ENCODE data around the gene PISD. TPM values are rescaled to one million over a fixed set of nuclear protein-coding genes. Genes with fewer than 3 reads are reported as not detected.
A peak's percentile ranks its signal among the peaks of the same experiment; 100 is the strongest.

The PISD gene
- total RNA-seq, 1 experiment from 2014 or later = 36.0 TPM

GRCh38 chr22:31588970-31589675 lies 72.9 kb downstream of the PISD start:
- peak; percentile 67 for ATAC-seq

DNA sequence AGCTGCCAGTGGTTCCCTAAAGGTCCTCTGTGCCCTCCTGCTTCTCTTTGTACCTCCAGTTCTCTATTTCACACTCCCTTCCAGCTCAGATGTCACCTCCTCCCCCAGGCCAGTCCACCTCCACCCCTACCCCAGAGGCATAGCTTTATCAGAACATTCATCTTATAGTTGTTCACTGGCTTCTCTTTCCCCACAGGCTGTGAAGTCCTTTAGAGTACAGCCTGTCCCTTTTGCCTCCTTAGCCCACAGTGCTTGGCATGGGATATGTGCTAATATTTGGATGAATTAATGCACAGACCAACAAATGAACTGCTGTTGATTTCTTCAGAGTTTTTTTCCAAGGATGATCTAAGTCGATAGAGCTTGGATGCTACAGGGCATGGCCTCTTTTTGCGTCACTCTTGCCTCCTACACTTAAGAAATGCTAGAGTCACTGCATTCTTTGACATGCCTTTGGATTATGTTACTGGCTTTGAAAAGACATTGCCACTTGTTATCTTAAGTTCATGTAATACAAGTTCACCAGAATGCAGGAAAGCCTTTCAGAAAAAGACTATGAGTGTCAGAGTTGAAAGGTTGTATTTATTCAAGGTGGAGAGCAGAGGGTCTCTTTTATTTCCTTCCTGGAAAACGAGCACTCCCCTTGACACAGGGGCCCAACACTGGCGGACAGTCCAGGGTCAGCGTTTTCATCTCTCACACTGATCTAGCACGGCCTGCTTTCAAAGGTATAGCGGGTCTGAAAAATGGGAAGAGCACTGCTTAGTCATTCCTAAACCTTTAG lies 75.7 kb downstream of the PISD start:
- ChIA-PET CTCF (no interaction called here), POLR2A (ENCODE audit: unreplicated experiment) (no interaction called here)
- DNase-seq (no peak), ATAC-seq (no peak)
- Histone ChIP-seq H4K20me1 (ENCODE audit: low read length) (no peaks in the 10 kb centered on the region), H3K9me2 (replicated peaks; ENCODE audit: low read length) (no peaks in the 10 kb centered on the region), H3K27me3 (ENCODE audit: low read length) (no peaks in the 10 kb centered on the region), H3K79me2 (ENCODE audit: low read length) (no peaks in the 10 kb centered on the region), H3K36me3 (ENCODE audit: low read depth, low read length) (no peaks in the 10 kb centered on the region), H3K4me1 (ENCODE audit: insufficient read depth, low read length) (peaks cover 25% of the 10 kb centered on the region), H3K4me3 (ENCODE audit: low read length) (no peak overlapping the region), H3K4me2 (ENCODE audit: low read length) (no peak overlapping the region), H2AFZ (ENCODE audit: low read length) (no peak overlapping the region), H3K9ac (ENCODE audit: low read length) (no peak overlapping the region), H3K9me3 (ENCODE audit: low read length) (no peaks in the 10 kb centered on the region), H3K27ac (ENCODE audit: low read length) (no peak overlapping the region), H3F3A (ENCODE audit: low read length, unreplicated experiment) (no peaks in the 10 kb centered on the region)
- intact Hi-C loops (cut with micrococcal nuclease) = no loop called here
- no TSS peak for BruUV-seq (replicated peaks)
- TF ChIP-seq EZH2phosphoT487 (IDR thresholded peaks at IDR 0.05; ENCODE audit: borderline replicate concordance, low read length) = no peak
- TF ChIP-seq, protein P1, sequence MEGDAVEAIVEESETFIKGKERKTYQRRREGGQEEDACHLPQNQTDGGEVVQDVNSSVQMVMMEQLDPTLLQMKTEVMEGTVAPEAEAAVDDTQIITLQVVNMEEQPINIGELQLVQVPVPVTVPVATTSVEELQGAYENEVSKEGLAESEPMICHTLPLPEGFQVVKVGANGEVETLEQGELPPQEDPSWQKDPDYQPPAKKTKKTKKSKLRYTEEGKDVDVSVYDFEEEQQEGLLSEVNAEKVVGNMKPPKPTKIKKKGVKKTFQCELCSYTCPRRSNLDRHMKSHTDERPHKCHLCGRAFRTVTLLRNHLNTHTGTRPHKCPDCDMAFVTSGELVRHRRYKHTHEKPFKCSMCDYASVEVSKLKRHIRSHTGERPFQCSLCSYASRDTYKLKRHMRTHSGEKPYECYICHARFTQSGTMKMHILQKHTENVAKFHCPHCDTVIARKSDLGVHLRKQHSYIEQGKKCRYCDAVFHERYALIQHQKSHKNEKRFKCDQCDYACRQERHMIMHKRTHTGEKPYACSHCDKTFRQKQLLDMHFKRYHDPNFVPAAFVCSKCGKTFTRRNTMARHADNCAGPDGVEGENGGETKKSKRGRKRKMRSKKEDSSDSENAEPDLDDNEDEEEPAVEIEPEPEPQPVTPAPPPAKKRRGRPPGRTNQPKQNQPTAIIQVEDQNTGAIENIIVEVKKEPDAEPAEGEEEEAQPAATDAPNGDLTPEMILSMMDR (conservative IDR thresholded peaks at IDR 0.05; ENCODE audit: low read depth, low read length) = no peak
- TF ChIP-seq EZH2 (IDR thresholded peaks at IDR 0.05; ENCODE audit: low read length, unreplicated experiment) = no peak

More at GRCh38 chr22:31588970-31589675, 72.9 kb downstream of the PISD start:
- Histone ChIP-seq H3K79me2 (ENCODE audit: low read length) (no peaks in the 10 kb centered on the region), H2AFZ (ENCODE audit: low read length) (no peak overlapping the region), H3K4me3 (ENCODE audit: low read length) (no peak overlapping the region), H3K9me2 (replicated peaks; ENCODE audit: low read length) (no peaks in the 10 kb centered on the region), H3K36me3 (ENCODE audit: low read depth, low read length) (no peaks in the 10 kb centered on the region), H3K9ac (ENCODE audit: low read length) (no peak overlapping the region), H4K20me1 (ENCODE audit: low read length) (no peaks in the 10 kb centered on the region), H3K27ac (ENCODE audit: low read length) (no peak overlapping the region), H3K4me2 (ENCODE audit: low read length) (no peak overlapping the region), H3F3A (ENCODE audit: low read length, unreplicated experiment) (no peaks in the 10 kb centered on the region), H3K9me3 (ENCODE audit: low read length) (no peaks in the 10 kb centered on the region), H3K27me3 (ENCODE audit: low read length) (no peaks in the 10 kb centered on the region), H3K4me1 (ENCODE audit: insufficient read depth, low read length) (peaks cover 20% of the 10 kb centered on the region)
- BruUV-seq (replicated peaks) = no TSS peak
- DNase-seq = peak; percentile 43
- POLR2A ChIA-PET (ENCODE audit: unreplicated experiment) = interaction anchor here (0.7 kb wide), 2 partner anchors 12 to 25 kb away, joined by 3 to 6 read pairs; no protein-coding TSS in a partner anchor
- no peak for TF ChIP-seq EZH2phosphoT487 (IDR thresholded peaks at IDR 0.05; ENCODE audit: borderline replicate concordance, low read length)
- TF ChIP-seq, protein P1 (conservative IDR thresholded peaks at IDR 0.05; ENCODE audit: low read depth, low read length) = no peak
- no peak for TF ChIP-seq EZH2 (IDR thresholded peaks at IDR 0.05; ENCODE audit: low read length, unreplicated experiment)
- CTCF ChIA-PET = no interaction called here
- intact Hi-C loops (cut with micrococcal nuclease) = no loop called here
